ENCODE data around the gene UBASH3B.

The UBASH3B gene

GRCh38 chr11:122756417-122756816 lies 100.9 kb downstream of the UBASH3B start:
- TF ChIP-seq ARNT (IDR thresholded peaks at IDR 0.05) = no peak
- no peak for TF ChIP-seq SUZ12 (IDR thresholded peaks at IDR 0.05)
- TF ChIP-seq L3MBTL2 (conservative IDR thresholded peaks at IDR 0.05) = no peak
- no peak for TF ChIP-seq FOXM1 (IDR thresholded peaks at IDR 0.05; ENCODE audit: borderline replicate concordance)
- no peak for TF ChIP-seq BHLHE40 (IDR thresholded peaks at IDR 0.05; ENCODE audit: borderline replicate concordance)
- ChIA-PET POLR2A (no interaction called here), CTCF (interaction anchor here (0.5 kb wide), 1 partner anchor 97 kb away, joined by 3 read pairs; no protein-coding TSS in a partner anchor)
- DNase-seq (ENCODE audit: extremely low spot score) = no peak

DNA sequence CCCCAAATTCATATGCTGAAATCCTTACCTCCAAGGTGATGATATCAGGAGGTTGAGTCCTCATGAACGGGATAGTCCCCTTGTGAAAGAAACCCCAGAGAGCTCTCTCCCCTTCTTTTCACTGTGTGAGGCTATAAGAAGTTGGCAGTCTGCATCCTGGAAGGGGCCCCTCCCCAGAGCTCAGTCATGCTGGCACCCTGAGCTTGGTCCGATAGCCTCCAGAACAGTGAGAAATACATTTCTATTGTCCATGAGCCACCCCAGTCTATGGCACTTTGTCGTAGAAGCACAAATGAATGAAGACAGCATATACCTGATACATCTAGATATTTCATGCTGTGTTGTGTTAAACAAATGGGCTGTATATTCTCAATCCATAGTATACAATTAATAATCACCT lies 101.7 kb downstream of the UBASH3B start:
- CTCF ChIA-PET = interaction anchor here (0.5 kb wide), 1 partner anchor 96 kb away, joined by 3 read pairs; no protein-coding TSS in a partner anchor
- no peak for DNase-seq (ENCODE audit: extremely low spot score)
- POLR2A ChIA-PET = no interaction called here
- no peak for TF ChIP-seq PKNOX1 (IDR thresholded peaks at IDR 0.05)
- no peak for TF ChIP-seq SUZ12 (IDR thresholded peaks at IDR 0.05)
- no peak for TF ChIP-seq LEF1 (IDR thresholded peaks at IDR 0.05; ENCODE audit: borderline replicate concordance)
- no peak for TF ChIP-seq L3MBTL2 (conservative IDR thresholded peaks at IDR 0.05)
- TF ChIP-seq NFRKB (IDR thresholded peaks at IDR 0.05) = no peak

GRCh38 chr11:122758339-122758738 lies 102.8 kb downstream of the UBASH3B start:
- no peak for DNase-seq (ENCODE audit: extremely low spot score)
- TF ChIP-seq NFRKB (IDR thresholded peaks at IDR 0.05) (no peak), PKNOX1 (IDR thresholded peaks at IDR 0.05) (no peak), ELF4 (IDR thresholded peaks at IDR 0.05) (no peak), LEF1 (IDR thresholded peaks at IDR 0.05; ENCODE audit: borderline replicate concordance) (no peak), FOXA1 (IDR thresholded peaks at IDR 0.05) (no peak), SUZ12 (IDR thresholded peaks at IDR 0.05) (no peak), HDGF (IDR thresholded peaks at IDR 0.05; ENCODE audit: borderline replicate concordance) (no peak), SP1 (IDR thresholded peaks at IDR 0.05) (no peak), FOXM1 (IDR thresholded peaks at IDR 0.05; ENCODE audit: borderline replicate concordance) (no peak), CTBP1 (IDR thresholded peaks at IDR 0.05; ENCODE audit: borderline replicate concordance) (no peak), BHLHE40 (IDR thresholded peaks at IDR 0.05; ENCODE audit: borderline replicate concordance) (no peak), FOXK2 (IDR thresholded peaks at IDR 0.05) (no peak), TARDBP (IDR thresholded peaks at IDR 0.05) (no peak), L3MBTL2 (conservative IDR thresholded peaks at IDR 0.05) (no peak), ARNT (IDR thresholded peaks at IDR 0.05) (no peak), ZNF384 (IDR thresholded peaks at IDR 0.05) (no peak)
- ChIA-PET POLR2A (no interaction called here), CTCF (no interaction called here)

DNA sequence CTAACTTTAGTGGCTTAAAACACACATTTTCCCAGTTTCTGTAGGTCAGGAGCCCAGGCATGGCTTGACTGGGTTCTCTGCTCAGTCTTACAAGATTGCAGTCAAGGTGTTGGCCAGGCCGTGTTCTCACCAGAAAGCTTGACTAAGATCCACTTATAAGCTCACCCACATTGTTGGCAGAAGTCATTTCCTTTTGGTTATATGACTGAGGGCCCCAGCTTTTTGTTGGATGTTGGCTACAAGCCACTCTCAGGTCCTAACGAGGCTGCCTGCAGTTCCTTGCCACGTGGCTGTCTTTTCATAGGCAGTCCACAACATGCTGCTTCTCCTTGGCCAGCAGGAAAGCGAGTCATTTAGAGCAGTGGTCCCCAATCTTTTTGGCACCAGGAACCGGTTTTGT lies 103.5 kb downstream of the UBASH3B start:
- TF ChIP-seq NFRKB (IDR thresholded peaks at IDR 0.05) (no peak), SP1 (IDR thresholded peaks at IDR 0.05) (no peak), FOXA1 (IDR thresholded peaks at IDR 0.05) (no peak), ZNF384 (IDR thresholded peaks at IDR 0.05) (no peak), ELF4 (IDR thresholded peaks at IDR 0.05) (no peak), PKNOX1 (IDR thresholded peaks at IDR 0.05) (no peak)
- ChIA-PET CTCF (no interaction called here), POLR2A (no interaction called here)
- DNase-seq (ENCODE audit: extremely low spot score) = no peak

GRCh38 chr11:122763108-122763507 lies 107.6 kb downstream of the UBASH3B start:
- DNase-seq (ENCODE audit: extremely low spot score) = no peak
- ChIA-PET POLR2A (no interaction called here), CTCF (no interaction called here)
- TF ChIP-seq LEF1 (IDR thresholded peaks at IDR 0.05; ENCODE audit: borderline replicate concordance) (no peak), PKNOX1 (IDR thresholded peaks at IDR 0.05) (no peak), FOXM1 (IDR thresholded peaks at IDR 0.05; ENCODE audit: borderline replicate concordance) (no peak), L3MBTL2 (conservative IDR thresholded peaks at IDR 0.05) (no peak), SUZ12 (IDR thresholded peaks at IDR 0.05) (no peak), NFRKB (IDR thresholded peaks at IDR 0.05) (no peak), BHLHE40 (IDR thresholded peaks at IDR 0.05; ENCODE audit: borderline replicate concordance) (no peak), HDGF (IDR thresholded peaks at IDR 0.05; ENCODE audit: borderline replicate concordance) (no peak), ARNT (IDR thresholded peaks at IDR 0.05) (no peak), ZNF384 (IDR thresholded peaks at IDR 0.05) (no peak), CTBP1 (IDR thresholded peaks at IDR 0.05; ENCODE audit: borderline replicate concordance) (no peak), TARDBP (IDR thresholded peaks at IDR 0.05) (no peak)

- POLR2A ChIA-PET = no interaction called here
- CTCF ChIA-PET = no interaction called here
- DNase-seq (ENCODE audit: extremely low spot score) = no peak
- TF ChIP-seq ELF4 (IDR thresholded peaks at IDR 0.05) = no peak
- no peak for TF ChIP-seq PKNOX1 (IDR thresholded peaks at IDR 0.05)
- no peak for TF ChIP-seq ZNF384 (IDR thresholded peaks at IDR 0.05)
- TF ChIP-seq HDGF (IDR thresholded peaks at IDR 0.05; ENCODE audit: borderline replicate concordance) = no peak
- TF ChIP-seq FOXA1 (IDR thresholded peaks at IDR 0.05) = no peak
- no peak for TF ChIP-seq SUZ12 (IDR thresholded peaks at IDR 0.05)
- no peak for TF ChIP-seq LEF1 (IDR thresholded peaks at IDR 0.05; ENCODE audit: borderline replicate concordance)
- TF ChIP-seq TARDBP (IDR thresholded peaks at IDR 0.05) = no peak
- TF ChIP-seq BHLHE40 (IDR thresholded peaks at IDR 0.05; ENCODE audit: borderline replicate concordance) = no peak
- no peak for TF ChIP-seq FOXK2 (IDR thresholded peaks at IDR 0.05)
- no peak for TF ChIP-seq CTBP1 (IDR thresholded peaks at IDR 0.05; ENCODE audit: borderline replicate concordance)
- no peak for TF ChIP-seq NFRKB (IDR thresholded peaks at IDR 0.05)
- no peak for TF ChIP-seq SP1 (IDR thresholded peaks at IDR 0.05)
- no peak for TF ChIP-seq L3MBTL2 (conservative IDR thresholded peaks at IDR 0.05)
- no peak for TF ChIP-seq ARNT (IDR thresholded peaks at IDR 0.05)
- no peak for TF ChIP-seq FOXM1 (IDR thresholded peaks at IDR 0.05; ENCODE audit: borderline replicate concordance)
These were observed 109.0 kb downstream of the UBASH3B start for GRCh38 chr11:122764371-122765090.

All from HEK293T (cell line).